COLO668 (cell line): ENCODE data around the gene SNX1.
"Not testable (repeated sequence)": the region's sequence is repeated elsewhere in the genome, so short reads cannot be mapped to it uniquely, and the experiment has no call there.

Experiments
- DNase-seq: peaks from one replicate; lab custom pipeline; 2025; ENCODE audit not compliant: unreplicated experiment; lab: John Stamatoyannopoulos, UW

SNX1 gene

GRCh38 chr15:64095795-64096667, at the start of gene SNX1:
Gene SNX1, plus strand, starts transcription at chr15:64095982. Its CDS starts 32 bp downstream, at chr15:64096014.
- peak; percentile 93 for DNase-seq

GRCh38 chr15:64046421-64047153, 49.2 kb upstream of the SNX1 start, which contains the start of gene DAPK2:
Gene DAPK2, minus strand, starts transcription at chr15:64046485. Its CDS starts 6,224 bp downstream, at chr15:64040261.
- DNase-seq: peak; percentile 79

- no peak for DNase-seq
These were observed 46.9 kb upstream of the SNX1 start for GRCh38 chr15:64048781-64049460.

GRCh38 chr15:64050281-64051092, 45.3 kb upstream of the SNX1 start:
- peak; percentile 83 for DNase-seq

- DNase-seq: no peak
These were observed 44.7 kb upstream of the SNX1 start for GRCh38 chr15:64051093-64051402.

- no peak for DNase-seq
These were observed 44.1 kb upstream of the SNX1 start for GRCh38 chr15:64051407-64052259.

- no peak for DNase-seq
These were observed 42.8 kb upstream of the SNX1 start for GRCh38 chr15:64052925-64053491.

GRCh38 chr15:64053674-64054073, 42.1 kb upstream of the SNX1 start:
- not testable (repeated sequence) for DNase-seq

GRCh38 chr15:64058279-64058678, 37.5 kb upstream of the SNX1 start:
- no peak for DNase-seq

- DNase-seq: not testable (repeated sequence)
These were observed 36.7 kb upstream of the SNX1 start for GRCh38 chr15:64059104-64059503.

- no peak for DNase-seq
These were observed 35.1 kb upstream of the SNX1 start for GRCh38 chr15:64060716-64061115.

- DNase-seq: no peak
These were observed 29.3 kb upstream of the SNX1 start for GRCh38 chr15:64066451-64066850.

- peak; percentile 65 for DNase-seq
These were observed 28.2 kb upstream of the SNX1 start for GRCh38 chr15:64067564-64068030.

- no peak for DNase-seq
These were observed 27.6 kb upstream of the SNX1 start for GRCh38 chr15:64068133-64068532.

GRCh38 chr15:64070106-64070505, 25.7 kb upstream of the SNX1 start:
- no peak for DNase-seq

GRCh38 chr15:64070965-64071851, 24.6 kb upstream of the SNX1 start:
- no peak for DNase-seq

- no peak for DNase-seq
These were observed 23.6 kb upstream of the SNX1 start for GRCh38 chr15:64071931-64072765.
